GM23248 (cell line): ENCODE data around the gene ATN1.

Experiments used
- EZH2 ChIP-seq: fragments of 200-600 bp; sonication (generic); IDR thresholded peaks from 2 replicates; pipeline ENCODE4 v1.6.1; 2018; ENCODE audit warnings: antibody characterized with exemption, mild to moderate bottlenecking; ENCODE audit not compliant: insufficient read depth, poor library complexity, severe bottlenecking
- EZH2phosphoT487 ChIP-seq: fragments of 200-600 bp; sonication (generic); IDR thresholded peaks from 2 replicates; pipeline ENCODE4 v1.6.1; 2018; ENCODE audit warnings: antibody characterized with exemption, moderate library complexity, mild to moderate bottlenecking, low read depth; ENCODE audit not compliant: insufficient read depth

GRCh38 chr12:6904280-6905276 lies 23.2 kb upstream of the ATN1 start, which contains the start of gene LRRC23:
- TF ChIP-seq EZH2 (no peak), EZH2phosphoT487 (no peak)
